Esophagus (tissue), 2 donors: ENCODE data around the gene MACF1. TPM values are rescaled to one million over a fixed set of nuclear protein-coding genes. Genes with fewer than 3 reads are reported as not detected.

Experiments
- H3K27ac ChIP-seq, 2 donors: one replicate each; pipeline ENCODE4 v1.5.1; 2013; ENCODE audit warnings: low read depth in 2 of 2, mild to moderate bottlenecking in 2 of 2, inconsistent platforms in 1 of 2, low read length in 1 of 2, moderate library complexity in 1 of 2
- H3K27me3 ChIP-seq, 2 donors: one replicate each; pipeline ENCODE4 v1.6.1; 2013; ENCODE audit warnings: low read length in 2 of 2, control low read depth in 1 of 2, mild to moderate bottlenecking in 1 of 2; ENCODE audit not compliant: insufficient read depth in 2 of 2, control insufficient read depth in 1 of 2
- H3K36me3 ChIP-seq, 2 donors: one replicate each; pipeline ENCODE4 v1.6.1; 2013; ENCODE audit warnings: low read length in 1 of 2; ENCODE audit not compliant: control insufficient read depth in 2 of 2, insufficient read depth in 2 of 2
- H3K4me1 ChIP-seq, 2 donors: one replicate each; pipeline ENCODE4 v1.6.1; 2013; ENCODE audit warnings: low read length in 1 of 2; ENCODE audit not compliant: control insufficient read depth in 2 of 2, insufficient read depth in 2 of 2
- H3K4me3 ChIP-seq, 2 donors: one replicate each; pipeline ENCODE4 v1.5.1; 2013; ENCODE audit warnings: low read length in 2 of 2, mild to moderate bottlenecking in 2 of 2, low read depth in 1 of 2, moderate library complexity in 1 of 2
- H3K9me3 ChIP-seq, 2 donors: one replicate each; pipeline ENCODE4 v1.6.1; 2013; ENCODE audit warnings: mild to moderate bottlenecking in 2 of 2, low read depth in 1 of 2, low read length in 1 of 2, moderate library complexity in 1 of 2; ENCODE audit not compliant: control insufficient read depth in 2 of 2, insufficient read depth in 1 of 2
- WGBS, 2 donors: extraction: QIAGEN DNeasy Blood & Tissue Kit; methylation state at CpG; one replicate each; pipeline ENCODE4 v1.1.7; 2013; 5-methylcytosine and 5-hydroxymethylcytosine counted together
- polyA plus RNA-seq, 2 donors: library from polyadenylated mRNA; stranded (reverse); fragments of 200-250 nt; gene quantifications; one replicate each; pipeline ENCODE4 v1.2.3, GENCODE V29; 2013
- donor health status: healthy with polysubstance abuse.
- donor health status: Bipolar disorder and iron deficiency.

Gene MACF1
- polyA plus RNA-seq, 2 donors = 35.2 to 40.1 TPM

DNA sequence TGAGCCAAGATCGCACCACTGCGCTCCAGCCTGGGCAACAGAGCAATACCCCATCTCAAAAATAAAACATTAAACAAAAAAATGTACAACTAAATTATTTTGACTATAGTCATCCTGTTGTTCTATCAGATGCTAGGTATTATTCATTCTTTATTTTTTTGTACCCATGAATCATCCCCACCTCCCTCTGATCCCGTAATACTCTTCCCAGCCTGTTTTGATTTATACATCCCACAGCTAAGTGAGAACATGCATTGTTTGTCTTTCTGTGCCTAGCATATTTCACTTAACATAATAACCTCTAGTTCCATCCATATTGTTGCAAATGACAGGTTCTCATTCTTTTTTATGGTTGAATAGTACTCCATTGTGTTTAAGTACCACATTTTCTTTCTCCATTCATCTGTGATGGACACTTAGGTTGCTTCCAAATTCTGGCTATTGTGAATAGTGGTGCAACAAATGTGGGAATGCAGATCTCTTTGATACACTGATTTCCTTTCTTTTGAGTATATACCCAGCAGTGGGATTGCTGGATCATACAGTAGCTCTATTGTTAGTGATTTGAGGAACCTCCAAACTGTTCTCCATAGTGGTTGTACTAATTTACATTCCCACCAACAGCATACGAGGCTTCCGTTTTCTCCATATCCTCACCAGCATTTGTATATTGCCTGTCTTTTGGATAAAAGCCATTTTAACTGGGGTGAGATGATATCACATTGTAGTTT, 84.4 kb downstream of the MACF1 start:
- no peak overlapping the region for H3K4me3 ChIP-seq
- peaks cover 14 to 19% of the 10 kb centered on the region in 2 donors for H3K36me3 ChIP-seq
- H3K4me1 ChIP-seq = no peaks in the 10 kb centered on the region
- no peak overlapping the region for H3K27ac ChIP-seq
- no peaks in the 10 kb centered on the region for H3K9me3 ChIP-seq
- H3K27me3 ChIP-seq = no peaks in the 10 kb centered on the region
- WGBS, 2 donors = 94 to 96% methylated on average over 5 of the region's 5 CpGs

DNA sequence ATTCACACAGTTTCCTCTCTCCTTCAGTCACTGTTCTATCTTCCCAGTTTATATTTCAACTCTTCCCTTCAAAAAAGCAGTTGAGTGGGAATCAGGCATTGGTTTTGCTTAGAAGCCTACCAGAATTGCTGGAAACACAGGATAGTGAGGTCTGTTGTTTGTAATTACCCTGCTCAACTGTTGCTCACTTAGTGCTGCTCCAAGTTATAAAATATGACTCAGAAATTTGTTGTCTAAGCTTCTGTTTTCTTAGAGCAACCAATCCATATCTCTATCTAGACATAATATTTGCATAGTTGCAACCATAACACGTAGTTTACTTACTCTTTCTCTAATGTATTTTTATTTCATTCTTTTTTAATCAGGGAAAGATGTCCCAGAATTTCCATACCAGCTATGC, 87.9 kb downstream of the MACF1 start:
- peaks cover 14% of the 10 kb centered on the region in 2 donors for H3K36me3 ChIP-seq

DNA sequence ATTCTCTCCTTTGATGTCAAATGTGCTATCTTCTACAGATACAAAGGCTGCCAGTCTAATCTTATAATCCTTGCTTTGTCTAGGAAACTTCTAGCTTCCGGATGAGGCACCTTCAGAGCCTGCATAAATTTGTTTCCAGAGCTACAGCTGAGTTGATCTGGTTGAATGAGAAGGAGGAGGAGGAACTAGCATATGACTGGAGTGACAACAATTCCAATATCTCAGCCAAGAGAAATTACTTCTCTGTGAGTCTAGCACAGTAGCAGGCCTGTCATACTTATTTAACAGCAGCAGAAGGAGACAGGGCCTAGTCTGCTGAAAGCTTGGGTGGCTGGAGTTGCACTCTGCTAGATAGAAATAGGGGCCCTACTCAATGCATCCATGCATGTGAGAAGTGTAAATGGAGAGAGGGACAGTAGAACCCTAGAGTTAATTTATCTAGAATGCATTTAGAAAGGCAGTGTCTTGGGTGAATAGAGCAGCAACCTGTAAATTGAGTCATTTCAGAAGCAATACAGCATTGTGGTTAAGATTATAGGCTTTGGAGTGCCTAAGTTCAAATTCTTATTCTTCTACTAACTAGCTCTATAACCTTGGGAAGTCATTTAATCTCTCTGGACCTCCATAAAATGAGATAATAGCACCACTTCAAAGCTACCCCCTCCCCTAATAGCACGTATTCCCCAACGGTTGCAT, 89.0 kb downstream of the MACF1 start:
- Histone ChIP-seq H3K36me3 (peaks cover 10 to 14% of the 10 kb centered on the region in 2 donors), H3K9me3 (no peaks in the 10 kb centered on the region), H3K4me1 (no peaks in the 10 kb centered on the region), H3K27ac (no peak overlapping the region), H3K27me3 (no peaks in the 10 kb centered on the region), H3K4me3 (no peak overlapping the region)
- WGBS, 2 donors = 59 to 71% methylated on average over 3 of the region's 3 CpGs

More for the DNA sequence above, 87.9 kb downstream of the MACF1 start:
- WGBS, 2 donors = 81 to 88% methylated on average over 1 of the region's 1 CpG
- Histone ChIP-seq H3K27ac (no peak overlapping the region), H3K27me3 (no peaks in the 10 kb centered on the region), H3K9me3 (no peaks in the 10 kb centered on the region), H3K4me3 (no peak overlapping the region), H3K4me1 (no peaks in the 10 kb centered on the region)

DNA sequence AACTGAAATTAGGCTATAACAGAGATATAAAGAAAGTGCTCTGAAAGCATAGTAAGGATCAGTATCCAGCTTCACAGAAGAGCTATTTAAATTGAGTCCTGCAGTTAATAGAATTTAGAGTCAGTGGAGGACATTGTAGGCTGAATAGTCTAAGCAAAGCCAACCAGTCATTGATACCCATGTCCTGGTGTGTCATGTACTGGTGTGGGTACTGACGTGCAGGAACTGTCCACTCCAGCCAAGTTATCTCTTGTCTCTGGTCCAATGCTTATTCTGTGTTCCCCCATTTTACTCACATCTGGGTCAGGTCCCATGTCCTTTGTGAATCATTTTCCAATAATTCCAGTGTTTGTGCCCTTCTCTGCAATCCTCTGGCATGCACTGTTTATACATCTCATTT, 90.0 kb downstream of the MACF1 start:
- H3K4me1 ChIP-seq = no peaks in the 10 kb centered on the region
- 50 to 52% methylated on average over 1 of the region's 1 CpG for WGBS, 2 donors
- no peaks in the 10 kb centered on the region for H3K9me3 ChIP-seq
- H3K27ac ChIP-seq = peak overlapping the region in 1 of 2 donors; percentile 26
- H3K36me3 ChIP-seq = peaks cover 10 to 14% of the 10 kb centered on the region in 2 donors
- H3K27me3 ChIP-seq = no peaks in the 10 kb centered on the region
- no peak overlapping the region for H3K4me3 ChIP-seq

DNA sequence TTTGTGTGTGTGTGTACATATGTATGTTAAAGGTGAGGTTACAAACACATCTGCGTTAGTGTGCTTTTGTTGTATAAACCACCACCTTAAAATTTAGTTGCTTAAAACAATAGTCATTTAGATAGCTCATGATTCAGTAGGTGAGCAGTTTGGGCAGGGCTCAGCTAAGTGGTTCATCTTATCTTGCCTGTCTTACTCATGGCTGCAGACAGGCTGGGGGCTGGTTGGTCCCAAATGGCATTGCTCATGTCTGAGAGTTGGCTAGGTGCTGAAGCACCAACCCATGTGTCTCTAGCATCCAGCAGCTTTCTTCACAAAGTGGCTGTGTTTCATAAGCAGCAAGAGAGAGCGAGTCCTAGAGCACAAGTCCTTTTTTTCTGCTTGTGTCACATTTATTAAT, 91.4 kb downstream of the MACF1 start:
- Histone ChIP-seq H3K36me3 (peaks cover 10 to 19% of the 10 kb centered on the region in 2 donors), H3K9me3 (no peaks in the 10 kb centered on the region), H3K4me3 (no peak overlapping the region), H3K27ac (no peak overlapping the region), H3K27me3 (no peaks in the 10 kb centered on the region), H3K4me1 (no peaks in the 10 kb centered on the region)
- 91 to 92% methylated on average over 2 of the region's 2 CpGs for WGBS, 2 donors

DNA sequence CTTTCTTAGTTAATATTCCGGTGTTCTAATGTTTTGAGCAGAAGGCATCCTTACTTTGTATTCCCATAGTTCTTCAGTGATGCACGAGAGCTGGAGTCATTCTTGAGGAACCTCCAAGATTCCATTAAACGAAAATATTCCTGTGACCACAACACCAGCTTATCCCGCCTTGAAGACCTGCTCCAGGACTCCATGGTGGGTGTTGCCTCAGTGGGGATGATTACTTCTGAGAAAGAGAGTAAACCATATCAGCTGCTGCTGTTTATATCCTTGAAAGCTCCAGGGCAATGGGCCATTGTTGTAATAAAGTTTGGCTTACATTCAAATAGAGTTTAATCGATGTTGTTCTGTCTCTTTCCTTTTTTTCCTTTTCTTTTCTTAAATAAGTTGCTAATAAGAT, 93.1 kb downstream of the MACF1 start:
- WGBS, 2 donors = 46 to 48% methylated on average over 5 of the region's 5 CpGs

DNA sequence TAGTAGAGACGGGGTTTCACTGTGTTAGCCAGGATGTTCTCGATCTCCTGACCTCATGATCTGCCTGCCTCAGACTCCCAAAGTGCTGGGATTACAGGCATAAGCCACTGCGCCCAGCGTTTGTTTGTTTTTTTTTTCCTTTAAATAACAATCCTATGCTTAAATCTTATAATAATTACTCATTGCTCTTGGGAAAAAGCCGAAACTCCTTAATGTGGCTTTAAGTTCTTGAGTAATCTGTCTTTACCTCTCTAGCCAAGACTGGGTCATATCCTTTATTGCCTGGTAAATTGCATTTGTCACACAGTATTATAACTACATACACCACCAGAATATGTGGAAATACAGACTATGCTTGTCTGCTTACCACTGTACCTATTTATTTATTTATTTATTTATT, 97.1 kb downstream of the MACF1 start:
- Histone ChIP-seq H3K4me1 (no peaks in the 10 kb centered on the region), H3K4me3 (no peak overlapping the region), H3K27ac (no peak overlapping the region), H3K9me3 (peaks cover 0 to 2% of the 10 kb centered on the region in 2 donors), H3K36me3 (peaks cover 3 to 12% of the 10 kb centered on the region in 2 donors), H3K27me3 (no peaks in the 10 kb centered on the region)
- WGBS, 2 donors = 91 to 95% methylated on average over 5 of the region's 5 CpGs

More for the DNA sequence above, 93.1 kb downstream of the MACF1 start:
- Histone ChIP-seq H3K4me1 (no peaks in the 10 kb centered on the region), H3K36me3 (peaks cover 10 to 20% of the 10 kb centered on the region in 2 donors), H3K4me3 (no peak overlapping the region), H3K9me3 (no peaks in the 10 kb centered on the region), H3K27me3 (no peaks in the 10 kb centered on the region), H3K27ac (no peak overlapping the region)

DNA sequence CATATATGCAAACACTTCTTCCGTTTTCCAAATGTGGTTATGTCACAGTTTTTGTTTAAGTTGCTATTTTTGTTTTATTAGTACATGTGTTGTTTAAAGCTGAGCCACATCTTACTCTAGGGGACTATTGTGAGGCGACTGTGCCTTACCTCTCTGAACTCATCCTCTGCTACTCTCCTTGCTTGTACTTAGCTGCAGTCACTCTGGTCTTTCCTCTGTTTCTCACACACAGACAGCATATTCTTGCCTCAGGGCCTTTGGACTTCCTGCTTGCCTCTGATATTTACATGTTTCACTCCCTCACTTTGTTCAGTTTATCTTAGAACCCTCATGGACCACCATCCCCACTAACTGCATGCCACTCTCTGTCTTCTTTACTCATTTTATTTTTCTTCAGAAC, 101.1 kb downstream of the MACF1 start:
- Histone ChIP-seq H3K4me1 (no peaks in the 10 kb centered on the region), H3K4me3 (no peak overlapping the region), H3K27me3 (no peaks in the 10 kb centered on the region), H3K27ac (no peak overlapping the region), H3K36me3 (peaks cover 2 to 8% of the 10 kb centered on the region in 2 donors), H3K9me3 (peaks cover 0 to 2% of the 10 kb centered on the region in 2 donors)
- 78 to 89% methylated on average over 2 of the region's 2 CpGs for WGBS, 2 donors

DNA sequence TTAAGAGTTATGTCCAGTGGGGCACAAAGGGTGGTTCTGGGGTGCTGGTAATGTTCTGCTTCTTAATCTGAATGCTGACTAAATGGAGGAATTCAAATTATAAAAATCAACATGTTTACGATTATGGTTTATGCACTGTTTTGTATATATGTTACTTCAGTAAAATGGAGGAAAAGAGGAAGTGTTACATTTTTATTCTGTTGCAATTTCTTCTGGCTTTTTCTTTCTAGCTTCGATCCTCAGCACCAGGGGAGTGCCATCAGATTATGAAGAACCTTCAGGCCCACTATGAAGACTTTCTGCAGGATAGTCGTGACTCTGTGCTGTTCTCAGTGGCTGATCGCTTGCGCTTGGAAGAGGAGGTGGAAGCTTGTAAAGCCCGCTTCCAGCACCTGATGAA, 105.5 kb downstream of the MACF1 start:
- no peaks in the 10 kb centered on the region for H3K9me3 ChIP-seq
- H3K27ac ChIP-seq = no peak overlapping the region
- no peaks in the 10 kb centered on the region for H3K4me1 ChIP-seq
- H3K4me3 ChIP-seq = no peak overlapping the region
- H3K27me3 ChIP-seq = no peaks in the 10 kb centered on the region
- H3K36me3 ChIP-seq = peaks cover 6 to 11% of the 10 kb centered on the region in 2 donors
- 93 to 94% methylated on average over 6 of the region's 6 CpGs for WGBS, 2 donors
